Measurements from ENCODE around the gene B3GNT9. TPM values are rescaled to one million over a fixed set of nuclear protein-coding genes. Genes with fewer than 3 reads are reported as not detected.
A peak's percentile ranks its signal among the peaks of the same experiment; 100 is the strongest.

B3GNT9 gene
- total RNA-seq, 6 experiments from 2014 or later: 0.95 to 3.9 (median 1.7) TPM

GRCh38 chr16:67199011-67199807 is 48.4 kb upstream of the B3GNT9 start, which contains the start of gene ELMO3:
Gene ELMO3, plus strand, starts transcription at chr16:67199131. Its CDS starts 196 bp downstream, at chr16:67199327.
- WGBS (ENCODE audit: insufficient coverage, low coverage, low lambda C conversion rate, missing lambda C conversion rate): 26% methylated on average over 8 of the region's 61 CpGs

GRCh38 chr16:67198238-67198734 is 47.5 kb upstream of the B3GNT9 start:
- Histone ChIP-seq H3K36me3 (peaks cover 0 to 47% (median 18%) of the 10 kb centered on the region in 4 donors), H3K9me3 (no peaks in the 10 kb centered on the region), H3K27ac (no peak overlapping the region), H3K4me3 (no peak overlapping the region), H3K4me1 (peaks cover 0 to 16% (median 2%) of the 10 kb centered on the region in 4 donors), H3K27me3 (no peaks in the 10 kb centered on the region)
- TF ChIP-seq, protein P1, sequence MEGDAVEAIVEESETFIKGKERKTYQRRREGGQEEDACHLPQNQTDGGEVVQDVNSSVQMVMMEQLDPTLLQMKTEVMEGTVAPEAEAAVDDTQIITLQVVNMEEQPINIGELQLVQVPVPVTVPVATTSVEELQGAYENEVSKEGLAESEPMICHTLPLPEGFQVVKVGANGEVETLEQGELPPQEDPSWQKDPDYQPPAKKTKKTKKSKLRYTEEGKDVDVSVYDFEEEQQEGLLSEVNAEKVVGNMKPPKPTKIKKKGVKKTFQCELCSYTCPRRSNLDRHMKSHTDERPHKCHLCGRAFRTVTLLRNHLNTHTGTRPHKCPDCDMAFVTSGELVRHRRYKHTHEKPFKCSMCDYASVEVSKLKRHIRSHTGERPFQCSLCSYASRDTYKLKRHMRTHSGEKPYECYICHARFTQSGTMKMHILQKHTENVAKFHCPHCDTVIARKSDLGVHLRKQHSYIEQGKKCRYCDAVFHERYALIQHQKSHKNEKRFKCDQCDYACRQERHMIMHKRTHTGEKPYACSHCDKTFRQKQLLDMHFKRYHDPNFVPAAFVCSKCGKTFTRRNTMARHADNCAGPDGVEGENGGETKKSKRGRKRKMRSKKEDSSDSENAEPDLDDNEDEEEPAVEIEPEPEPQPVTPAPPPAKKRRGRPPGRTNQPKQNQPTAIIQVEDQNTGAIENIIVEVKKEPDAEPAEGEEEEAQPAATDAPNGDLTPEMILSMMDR (IDR thresholded peaks at IDR 0.05): peak; percentile 26 to 49 (median 30)
- no peak for TF ChIP-seq POLR2A (IDR thresholded peaks at IDR 0.05)
- 35% methylated on average over 4 of the region's 12 CpGs for WGBS (ENCODE audit: insufficient coverage, low coverage, low lambda C conversion rate, missing lambda C conversion rate)
- intact Hi-C loops (cut with DNase I): loop anchor here in 1 of 2 donors (5.0 kb wide), 1 partner anchor 34 kb away; no protein-coding TSS in a partner anchor
- peak; percentile 5 to 50 (median 36) for ATAC-seq
- DNase-seq: no peak

More at GRCh38 chr16:67199011-67199807, 48.4 kb upstream of the B3GNT9 start, which contains the start of gene ELMO3:
- no peaks in the 10 kb centered on the region for H3K27me3 ChIP-seq
- H3K4me1 ChIP-seq: peaks cover 0 to 7% (median 0%) of the 10 kb centered on the region in 4 donors
- peak in 1 of 3 donors; percentile 55 for DNase-seq
- TF ChIP-seq, protein P1 (IDR thresholded peaks at IDR 0.05): peak; percentile 32 to 57 (median 48)
- peak; percentile 24 for TF ChIP-seq POLR2A (IDR thresholded peaks at IDR 0.05)
- H3K27ac ChIP-seq: no peak within 1 kb of the TSS
- peaks cover 0 to 45% (median 18%) of the 10 kb centered on the region in 4 donors for H3K36me3 ChIP-seq
- H3K4me3 ChIP-seq: peak within 1 kb of the TSS; percentile 30 to 58 (median 51)
- H3K9me3 ChIP-seq: no peaks in the 10 kb centered on the region
- ATAC-seq: peak; percentile 76 to 81 (median 76)
- intact Hi-C loops (cut with DNase I): loop anchor here in 1 of 2 donors (5.0 kb wide), 1 partner anchor 33 kb away; no protein-coding TSS in a partner anchor

DNA sequence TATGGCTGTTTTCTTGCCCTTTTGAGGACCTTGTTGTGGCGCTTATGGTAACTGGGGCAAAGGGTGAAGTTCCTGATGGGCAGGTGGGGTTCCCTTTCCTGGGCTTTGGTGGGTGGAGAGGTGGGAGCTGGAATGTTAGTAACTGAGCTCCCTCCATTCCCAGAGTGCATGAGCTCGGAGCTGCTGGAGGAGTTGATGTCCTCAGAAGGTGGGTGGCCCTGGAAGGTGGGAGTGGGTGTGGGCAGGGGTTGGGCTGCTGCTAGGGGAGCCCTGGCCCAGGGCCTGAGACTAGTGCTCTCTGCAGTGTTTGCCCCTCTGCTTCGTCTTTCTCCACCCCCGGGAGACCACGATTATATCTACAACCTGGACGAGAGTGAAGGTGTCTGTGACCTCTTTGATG is 46.9 kb upstream of the B3GNT9 start:
- Histone ChIP-seq H3K4me3 (no peak overlapping the region), H3K27ac (no peak overlapping the region), H3K9me3 (no peaks in the 10 kb centered on the region), H3K27me3 (no peaks in the 10 kb centered on the region), H3K4me1 (peaks cover 0 to 21% (median 5%) of the 10 kb centered on the region in 4 donors), H3K36me3 (peaks cover 0 to 44% (median 18%) of the 10 kb centered on the region in 4 donors)
- ATAC-seq (no peak), DNase-seq (no peak)
- WGBS (ENCODE audit: insufficient coverage, low coverage, low lambda C conversion rate, missing lambda C conversion rate): 40% methylated on average over 1 of the region's 6 CpGs
- TF ChIP-seq, protein P1 (IDR thresholded peaks at IDR 0.05): no peak
- no peak for TF ChIP-seq POLR2A (IDR thresholded peaks at IDR 0.05)
- intact Hi-C loops (cut with DNase I): loop anchor here in 1 of 2 donors (5.0 kb wide), 1 partner anchor 35 kb away; no protein-coding TSS in a partner anchor

GRCh38 chr16:67196881-67197280 is 46.1 kb upstream of the B3GNT9 start:
- Histone ChIP-seq H3K9me3 (no peaks in the 10 kb centered on the region), H3K27me3 (no peaks in the 10 kb centered on the region), H3K4me3 (no peak overlapping the region), H3K36me3 (peaks cover 0 to 41% (median 18%) of the 10 kb centered on the region in 4 donors), H3K4me1 (peaks cover 0 to 24% (median 6%) of the 10 kb centered on the region in 4 donors), H3K27ac (no peak overlapping the region)
- DNase-seq (no peak), ATAC-seq (no peak)
- TF ChIP-seq POLR2A (IDR thresholded peaks at IDR 0.05): no peak
- TF ChIP-seq, protein P1 (IDR thresholded peaks at IDR 0.05): no peak
- WGBS (ENCODE audit: insufficient coverage, low coverage, low lambda C conversion rate, missing lambda C conversion rate): no CpG with 5 or more reads among the region's 1 CpG
- intact Hi-C loops (cut with DNase I): loop anchor here in 1 of 2 donors (5.0 kb wide), 1 partner anchor 35 kb away; no protein-coding TSS in a partner anchor
